Mammary microvascular endothelial cell (primary cell): ENCODE results near the gene OR8B4. TPM values are rescaled to one million over a fixed set of nuclear protein-coding genes. Genes with fewer than 3 reads are reported as not detected.

Experiments
- total RNA-seq: library from RNA; depleted of rRNA; stranded (reverse); fragments of >200 nt; gene quantifications from 2 replicates; pipeline ENCODE4 v1.2.3, GENCODE V29; 2015

OR8B4 gene, protein sequence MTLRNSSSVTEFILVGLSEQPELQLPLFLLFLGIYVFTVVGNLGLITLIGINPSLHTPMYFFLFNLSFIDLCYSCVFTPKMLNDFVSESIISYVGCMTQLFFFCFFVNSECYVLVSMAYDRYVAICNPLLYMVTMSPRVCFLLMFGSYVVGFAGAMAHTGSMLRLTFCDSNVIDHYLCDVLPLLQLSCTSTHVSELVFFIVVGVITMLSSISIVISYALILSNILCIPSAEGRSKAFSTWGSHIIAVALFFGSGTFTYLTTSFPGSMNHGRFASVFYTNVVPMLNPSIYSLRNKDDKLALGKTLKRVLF
- not detected in 2 replicates for total RNA-seq

DNA sequence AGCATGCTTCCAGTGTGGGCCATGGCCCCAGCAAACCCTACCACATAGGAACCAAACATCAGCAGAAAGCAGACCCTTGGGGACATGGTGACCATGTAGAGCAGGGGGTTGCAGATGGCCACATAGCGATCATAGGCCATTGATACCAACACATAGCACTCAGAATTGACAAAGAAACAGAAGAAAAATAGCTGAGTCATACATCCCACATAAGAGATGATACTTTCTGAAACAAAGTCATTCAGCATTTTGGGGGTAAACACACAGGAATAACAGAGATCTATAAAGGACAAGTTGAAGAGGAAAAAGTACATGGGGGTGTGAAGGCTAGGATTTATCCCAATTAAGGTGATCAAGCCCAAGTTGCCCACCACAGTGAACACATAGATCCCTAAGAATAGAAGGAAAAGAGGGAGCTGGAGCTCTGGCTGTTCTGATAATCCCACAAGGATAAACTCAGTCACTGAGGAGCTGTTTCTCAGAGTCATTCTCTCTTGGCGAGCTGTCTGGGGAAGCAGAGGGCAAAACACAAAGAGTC, at the start of gene OR8B4:
OR8B4 (minus strand) TSS at position 488 of the 538 bp plus-strand sequence; CDS start at position 488, 0 bp downstream.

DNA sequence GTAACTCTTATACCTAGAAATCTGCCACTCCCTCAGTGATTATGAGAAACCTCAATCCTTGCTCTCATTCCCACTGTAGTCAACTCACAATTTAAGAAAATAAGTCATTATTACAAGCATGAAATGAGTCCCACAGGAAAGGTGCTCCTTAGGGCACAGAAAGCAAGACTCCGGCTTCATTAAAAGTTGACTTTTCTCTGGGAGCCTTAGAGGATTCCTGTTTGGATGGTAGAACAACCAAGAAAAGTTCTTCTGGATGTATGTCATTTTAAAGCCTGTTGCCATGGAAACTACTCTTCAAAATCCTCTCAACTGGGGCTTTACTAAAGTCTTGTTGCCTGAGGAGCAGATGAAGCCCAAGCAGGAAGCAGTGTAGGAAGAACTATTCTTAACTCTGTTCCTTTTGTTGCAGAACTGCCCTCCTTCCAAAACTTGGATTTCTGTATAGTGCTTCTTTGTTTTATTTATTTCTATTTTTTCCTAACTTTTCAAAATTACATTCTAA, 21.0 kb upstream of the OR8B4 start, which contains the start of gene OR8B8:
OR8B8 (minus strand) TSS at position 51 of the 505 bp plus-strand sequence. CDS start 4,611 bp downstream, outside the sequence.

DNA sequence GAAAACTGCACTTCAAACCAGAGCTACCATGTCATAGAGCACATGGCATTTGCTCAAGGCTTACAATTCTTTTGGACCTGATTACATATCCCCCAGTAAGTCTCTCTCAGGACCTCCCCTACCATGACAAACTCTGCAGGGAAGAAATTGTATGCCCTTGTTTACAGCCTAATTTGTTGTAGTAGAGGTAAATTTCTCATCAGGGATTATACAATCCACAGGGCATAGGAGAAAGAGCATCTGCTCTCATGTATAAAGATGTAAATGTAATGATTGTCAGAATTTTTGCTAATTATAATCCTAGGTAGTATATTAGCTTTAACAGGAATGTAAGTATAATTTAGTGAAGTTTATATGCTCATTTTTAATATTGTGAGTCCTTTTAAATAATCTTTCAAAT, 25.7 kb downstream of the OR8B4 start, which contains the start of gene OR8B3:
OR8B3 (minus strand) TSS at position 101 of the 400 bp plus-strand sequence. CDS start 1,673 bp downstream, outside the sequence.

DNA sequence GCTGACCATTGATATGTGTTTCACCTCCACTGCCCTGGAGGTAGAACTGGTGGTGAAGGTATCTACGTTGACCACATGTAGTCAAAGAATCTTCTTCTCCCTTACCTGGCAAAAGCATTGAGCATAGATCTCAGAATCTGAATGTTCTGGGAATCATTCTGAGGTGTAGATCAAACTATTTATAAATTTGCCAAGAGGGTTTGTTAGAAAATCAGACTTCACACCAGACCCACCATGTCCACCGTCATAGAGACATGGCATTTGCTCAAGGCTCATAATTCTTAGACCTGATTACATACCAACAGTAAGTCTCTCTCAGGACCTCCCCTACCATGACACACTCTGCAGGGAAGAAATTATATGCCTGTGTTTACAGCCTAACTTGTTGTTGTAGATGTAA, 40.3 kb downstream of the OR8B4 start, which contains the start of gene OR8B2:
OR8B2 (minus strand) TSS at position 101 of the 400 bp plus-strand sequence. CDS start 1,156 bp downstream, outside the sequence.

Other genes starting within 250 kb of the OR8B4 start
- gene OR10D3, start 241.5 kb downstream of the OR8B4 start, total RNA-seq = not detected in 2 replicates
- gene OR8G1, start 183.8 kb downstream of the OR8B4 start, total RNA-seq = not detected in 2 replicates
- gene OR8G5, start 168.5 kb downstream of the OR8B4 start, total RNA-seq = not detected in 2 replicates
- gene OR8D1, start 110.9 kb downstream of the OR8B4 start, total RNA-seq = not detected in 2 replicates
- gene OR8D2, start 104.7 kb downstream of the OR8B4 start, total RNA-seq = not detected in 2 replicates
- not detected in 2 replicates for gene OR8B2, start 40.4 kb downstream of the OR8B4 start, total RNA-seq
- gene OR8B3, start 25.8 kb downstream of the OR8B4 start, total RNA-seq = not detected in 2 replicates
- not detected in 2 replicates for gene OR8B8, start 20.8 kb upstream of the OR8B4 start, total RNA-seq
- not detected in 2 replicates for gene OR8B12, start 118.8 kb upstream of the OR8B4 start, total RNA-seq
- not detected in 2 replicates for gene OR8A1, start 145.1 kb upstream of the OR8B4 start, total RNA-seq
- not detected in 2 replicates for gene PANX3, start 186.6 kb upstream of the OR8B4 start, total RNA-seq
- 18.4 and 19.9 TPM in 2 replicates for gene TBRG1, start 198.0 kb upstream of the OR8B4 start, total RNA-seq
- gene SIAE, start 248.9 kb upstream of the OR8B4 start, total RNA-seq = 13.9 and 14.9 TPM in 2 replicates
- gene SPA17, start 249.0 kb upstream of the OR8B4 start, total RNA-seq = 14.2 and 16.4 TPM in 2 replicates